Liver (tissue), 9 donors: ENCODE results near the gene NTM. TPM values are rescaled to one million over a fixed set of nuclear protein-coding genes. Genes with fewer than 3 reads are reported as not detected.

Experiments
- DNase-seq: peaks from one replicate; pipeline ENCODE4 v3.0.0-alpha.2; 2017; ENCODE audit warnings: low spot score
- H3K27ac ChIP-seq, 2 donors: one replicate each; pipeline ENCODE4 v1.7.0; 2013; ENCODE audit warnings: inconsistent platforms in 2 of 2, low read length in 2 of 2, control low read depth in 1 of 2, low read depth in 1 of 2, mild to moderate bottlenecking in 1 of 2
- H3K27me3 ChIP-seq, 4 donors: one replicate each; pipeline versions ENCODE4 v1.6.1 to v1.7.0; 2013; ENCODE audit warnings: low read length in 3 of 4, inconsistent platforms in 1 of 4, mild to moderate bottlenecking in 1 of 4, moderate library complexity in 1 of 4; ENCODE audit not compliant: control insufficient read depth in 4 of 4, insufficient read depth in 4 of 4
- H3K36me3 ChIP-seq, 4 donors: one replicate each; pipeline versions ENCODE4 v1.6.1 to v1.7.0; 2013; ENCODE audit warnings: low read length in 3 of 4, mild to moderate bottlenecking in 3 of 4, low read depth in 1 of 4, moderate library complexity in 1 of 4; ENCODE audit not compliant: control insufficient read depth in 4 of 4, insufficient read depth in 3 of 4
- H3K4me1 ChIP-seq, 4 donors: one replicate each; pipeline versions ENCODE4 v1.6.1 to v1.7.0; 2013; ENCODE audit warnings: low read length in 3 of 4, mild to moderate bottlenecking in 3 of 4, moderate library complexity in 1 of 4; ENCODE audit not compliant: control insufficient read depth in 4 of 4, insufficient read depth in 4 of 4
- H3K4me3 ChIP-seq, 3 donors: one replicate each; pipeline versions ENCODE4 v1.6.1 to v1.7.0; 2013; ENCODE audit warnings: low read length in 3 of 3, control low read depth in 1 of 3, low read depth in 1 of 3, mild to moderate bottlenecking in 1 of 3
- H3K9ac ChIP-seq, 2 donors: one replicate each; pipeline ENCODE4 v1.7.0; 2013; ENCODE audit warnings: low read length in 2 of 2, mild to moderate bottlenecking in 2 of 2, moderate library complexity in 2 of 2, control low read depth in 1 of 2, low read depth in 1 of 2
- H3K9me3 ChIP-seq, 4 donors: one replicate each; pipeline versions ENCODE4 v1.6.1 to v1.7.0; 2013; ENCODE audit warnings: low read length in 3 of 4; ENCODE audit not compliant: control insufficient read depth in 4 of 4
- ATF3 ChIP-seq: IDR thresholded peaks from 2 replicates; pipeline ENCODE4 v1.6.1; 2016; ENCODE audit warnings: antibody characterized with exemption
- CTCF ChIP-seq: fragments of 150-350 bp; IDR thresholded peaks from 2 replicates; pipeline ENCODE4 v1.5.1; 2017; ENCODE audit warnings: improper control_type of control experiment, low read depth, low read length; ENCODE audit not compliant: missing input control
- EGR1 ChIP-seq, 2 donors: IDR thresholded peaks; 2 replicates each; pipeline ENCODE4 v1.6.1; 2016 to 2018; ENCODE audit warnings: antibody characterized with exemption in 2 of 2, low read depth in 2 of 2
- FOXA1 ChIP-seq: IDR thresholded peaks from 2 replicates; pipeline ENCODE4 v1.6.1; 2016; ENCODE audit warnings: antibody characterized with exemption
- FOXA2 ChIP-seq: IDR thresholded peaks from 2 replicates; pipeline ENCODE4 v1.6.1; 2016; ENCODE audit warnings: antibody characterized with exemption
- HNF4A ChIP-seq, 2 donors: conservative IDR thresholded peaks; 2 replicates each; pipeline ENCODE4 v1.6.1; 2016; ENCODE audit warnings: antibody characterized with exemption in 2 of 2, mild to moderate bottlenecking in 2 of 2
- HNF4G ChIP-seq: IDR thresholded peaks from 2 replicates; pipeline ENCODE4 v1.6.1; 2016; ENCODE audit warnings: antibody characterized with exemption
- JUND ChIP-seq, 2 donors: IDR thresholded peaks; 2 replicates each; pipeline ENCODE4 v1.6.1; 2016; ENCODE audit warnings: antibody characterized with exemption in 2 of 2
- MAX ChIP-seq: IDR thresholded peaks from 2 replicates; pipeline ENCODE4 v1.6.1; 2016; ENCODE audit warnings: antibody characterized with exemption
- RAD21 ChIP-seq, 2 donors: IDR thresholded peaks; 2 replicates each; pipeline ENCODE4 v1.6.1; 2016; ENCODE audit warnings: antibody characterized with exemption in 2 of 2, mild to moderate bottlenecking in 2 of 2
- REST ChIP-seq: IDR thresholded peaks from 2 replicates; pipeline ENCODE4 v1.6.1; 2016; ENCODE audit warnings: antibody characterized with exemption, mild to moderate bottlenecking
- RXRA ChIP-seq, 2 donors: IDR thresholded peaks; 2 replicates each; pipeline ENCODE4 v1.6.1; 2017 to 2018; ENCODE audit warnings: antibody characterized with exemption in 2 of 2, mild to moderate bottlenecking in 1 of 2
- SP1 ChIP-seq: IDR thresholded peaks from 2 replicates; pipeline ENCODE4 v1.6.1; 2018; ENCODE audit warnings: antibody characterized with exemption, mild to moderate bottlenecking
- YY1 ChIP-seq: IDR thresholded peaks from 2 replicates; pipeline ENCODE4 v1.6.1; 2016; ENCODE audit warnings: antibody characterized with exemption, mild to moderate bottlenecking
- WGBS: extraction: QIAGEN DNeasy Blood & Tissue Kit; methylation state at CpG from one replicate; pipeline ENCODE4 v1.1.7; 2013; 5-methylcytosine and 5-hydroxymethylcytosine counted together
- polyA plus RNA-seq, 2 donors: library from polyadenylated mRNA; stranded (reverse) in 1 of 2; unstranded in 1 of 2; fragments of 200-250 nt in 1 of 2; fragments of >200 nt in 1 of 2; fragmentation: Nextera tagmentation in 1 of 2; extraction: Ambion mirVana in 1 of 2; gene quantifications; one replicate each; pipeline versions ENCODE4 v1.2.1 to v1.2.3, GENCODE V29; 2013 to 2015
- total RNA-seq, 2 donors: library from RNA; depleted of rRNA; stranded (reverse); fragments of >200 nt; gene quantifications; one replicate each; pipeline ENCODE4 v1.2.3, GENCODE V29; 2014
- donor health status: healthy.
- donor health status: healthy.
- donor health status: healthy.
- donor health status: healthy.
- donor health status: healthy.

Gene NTM
- total and polyA plus RNA-seq, 4 donors: 0.08 to 1.1 (median 0.08) TPM; not detected in 1

- WGBS: 76% methylated on average over 5 of the region's 5 CpGs
- no peaks in the 10 kb centered on the region for H3K36me3 ChIP-seq
- no peak overlapping the region for H3K27ac ChIP-seq
- TF ChIP-seq FOXA2 (no peak), FOXA1 (no peak), HNF4G (no peak), RXRA (IDR thresholded peaks at IDR 0.05) (no peak), RAD21 (IDR thresholded peaks at IDR 0.05) (no peak), EGR1 (IDR thresholded peaks at IDR 0.05; ENCODE audit: low read depth in 2 of 2) (no peak), JUND (IDR thresholded peaks at IDR 0.05) (no peak)
- no peaks in the 10 kb centered on the region for H3K4me1 ChIP-seq
- DNase-seq: no peak
- H3K4me3 ChIP-seq: no peak overlapping the region
- H3K9ac ChIP-seq: no peak overlapping the region
- peaks cover 0 to 4% (median 0%) of the 10 kb centered on the region in 4 donors for H3K27me3 ChIP-seq
- H3K9me3 ChIP-seq: no peaks in the 10 kb centered on the region
Observed at GRCh38 chr11:131875611-131876010, 505.2 kb downstream of the NTM start.

GRCh38 chr11:131877246-131877942 is 507.0 kb downstream of the NTM start:
- Histone ChIP-seq H3K9ac (no peak overlapping the region), H3K4me3 (no peak overlapping the region), H3K27ac (no peak overlapping the region), H3K27me3 (peaks cover 0 to 8% (median 2%) of the 10 kb centered on the region in 4 donors), H3K36me3 (no peaks in the 10 kb centered on the region), H3K9me3 (no peaks in the 10 kb centered on the region), H3K4me1 (no peaks in the 10 kb centered on the region)
- DNase-seq: no peak
- WGBS: 72% methylated on average over 10 of the region's 10 CpGs
- TF ChIP-seq CTCF (no peak), FOXA2 (no peak), REST (no peak), SP1 (no peak), HNF4A (conservative IDR thresholded peaks at IDR 0.05) (no peak), FOXA1 (no peak)

GRCh38 chr11:131880316-131880715 is 509.9 kb downstream of the NTM start:
- Histone ChIP-seq H3K4me3 (no peak overlapping the region), H3K9ac (no peak overlapping the region), H3K27me3 (peaks cover 0 to 15% (median 2%) of the 10 kb centered on the region in 4 donors), H3K9me3 (no peaks in the 10 kb centered on the region), H3K27ac (no peak overlapping the region), H3K36me3 (no peaks in the 10 kb centered on the region), H3K4me1 (no peaks in the 10 kb centered on the region)
- DNase-seq: no peak
- TF ChIP-seq YY1: no peak
- no peak for TF ChIP-seq ATF3
- no peak for TF ChIP-seq FOXA1
- no peak for TF ChIP-seq MAX
- TF ChIP-seq REST: no peak
- TF ChIP-seq FOXA2: no peak
- WGBS: 56% methylated on average over 3 of the region's 3 CpGs
